ENCODE measurements around the gene GK.

GRCh38 chrX:30655991-30656390, 2.8 kb downstream of the GK start:
- TF ChIP-seq, protein P1, sequence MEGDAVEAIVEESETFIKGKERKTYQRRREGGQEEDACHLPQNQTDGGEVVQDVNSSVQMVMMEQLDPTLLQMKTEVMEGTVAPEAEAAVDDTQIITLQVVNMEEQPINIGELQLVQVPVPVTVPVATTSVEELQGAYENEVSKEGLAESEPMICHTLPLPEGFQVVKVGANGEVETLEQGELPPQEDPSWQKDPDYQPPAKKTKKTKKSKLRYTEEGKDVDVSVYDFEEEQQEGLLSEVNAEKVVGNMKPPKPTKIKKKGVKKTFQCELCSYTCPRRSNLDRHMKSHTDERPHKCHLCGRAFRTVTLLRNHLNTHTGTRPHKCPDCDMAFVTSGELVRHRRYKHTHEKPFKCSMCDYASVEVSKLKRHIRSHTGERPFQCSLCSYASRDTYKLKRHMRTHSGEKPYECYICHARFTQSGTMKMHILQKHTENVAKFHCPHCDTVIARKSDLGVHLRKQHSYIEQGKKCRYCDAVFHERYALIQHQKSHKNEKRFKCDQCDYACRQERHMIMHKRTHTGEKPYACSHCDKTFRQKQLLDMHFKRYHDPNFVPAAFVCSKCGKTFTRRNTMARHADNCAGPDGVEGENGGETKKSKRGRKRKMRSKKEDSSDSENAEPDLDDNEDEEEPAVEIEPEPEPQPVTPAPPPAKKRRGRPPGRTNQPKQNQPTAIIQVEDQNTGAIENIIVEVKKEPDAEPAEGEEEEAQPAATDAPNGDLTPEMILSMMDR (IDR thresholded peaks at IDR 0.05; ENCODE audit: insufficient read depth, low read length): no peak
- TF ChIP-seq REST (IDR thresholded peaks at IDR 0.05; ENCODE audit: insufficient replicate concordance, low read depth): no peak
- TF ChIP-seq POLR2AphosphoS5 (IDR thresholded peaks at IDR 0.05; ENCODE audit: low read depth): no peak
- no peak for TF ChIP-seq SPI1 (IDR thresholded peaks at IDR 0.05; ENCODE audit: borderline replicate concordance, low read depth)
